ENCODE results near the gene HIVEP1.
"Not testable (repeated sequence)": the region's sequence is repeated elsewhere in the genome, so short reads cannot be mapped to it uniquely, and the experiment has no call there.

HIVEP1 gene

DNA sequence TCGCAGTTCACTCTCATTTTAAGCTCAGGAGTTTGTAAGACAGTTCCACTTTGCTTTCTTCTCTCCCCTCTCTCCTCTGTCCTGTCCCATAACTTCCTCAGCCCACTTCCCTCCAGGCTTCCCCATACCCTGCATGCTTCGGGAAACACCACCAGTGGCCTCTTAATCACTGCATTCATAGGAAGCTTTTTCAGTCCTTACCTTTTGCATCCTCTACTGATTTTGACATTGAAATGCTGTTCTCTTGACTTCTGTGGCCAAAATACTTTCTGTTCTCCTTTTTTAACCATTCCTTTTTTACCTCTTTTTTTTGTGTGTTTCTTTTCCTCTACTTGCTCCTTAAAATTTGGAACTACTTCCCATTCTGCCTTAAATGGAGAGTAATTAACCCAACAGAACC lies 69.7 kb downstream of the HIVEP1 start:
- in situ Hi-C loops (cut with HindIII; ENCODE audit: low sequenced_read_pairs) = no loop called here

DNA sequence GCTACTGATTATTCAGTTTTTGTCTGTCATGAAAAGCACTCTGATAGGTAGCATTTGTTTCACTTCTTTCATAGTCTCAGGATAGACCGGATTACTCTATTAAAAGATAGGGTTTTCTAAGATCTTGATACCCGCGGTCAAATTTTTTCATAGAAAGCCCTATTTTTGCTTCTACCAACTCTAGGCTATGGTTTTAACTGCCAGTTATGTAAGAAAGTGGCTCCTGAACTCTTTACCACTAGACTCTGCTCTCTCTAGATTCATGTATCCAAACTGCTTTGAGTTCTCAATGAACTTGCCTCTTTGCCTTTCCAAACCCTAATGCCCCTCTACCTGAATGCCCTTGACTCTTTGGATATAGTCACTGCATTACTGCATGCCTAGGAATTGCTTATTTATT lies 70.3 kb downstream of the HIVEP1 start:
- in situ Hi-C loops (cut with HindIII; ENCODE audit: low sequenced_read_pairs) = no loop called here

DNA sequence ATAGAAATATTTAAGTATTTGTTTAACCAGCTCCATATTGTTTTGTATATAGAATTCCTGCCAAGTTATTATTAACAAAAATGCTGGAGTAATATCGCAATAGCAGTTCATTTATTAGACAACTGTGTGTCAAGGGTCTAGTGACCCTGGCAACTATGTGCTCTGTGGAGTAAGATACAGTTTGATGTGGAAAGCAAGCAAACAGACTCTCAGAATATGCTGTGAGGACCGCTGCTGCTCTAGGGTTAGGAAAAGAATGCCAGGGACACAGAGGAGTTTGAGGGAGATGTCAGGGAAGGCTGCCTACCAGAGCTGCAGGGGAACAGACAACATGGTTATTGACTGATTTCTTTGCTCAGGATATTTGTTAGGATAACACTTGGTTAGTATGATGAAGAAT lies 71.2 kb downstream of the HIVEP1 start:
- in situ Hi-C loops (cut with HindIII; ENCODE audit: low sequenced_read_pairs) = no loop called here

DNA sequence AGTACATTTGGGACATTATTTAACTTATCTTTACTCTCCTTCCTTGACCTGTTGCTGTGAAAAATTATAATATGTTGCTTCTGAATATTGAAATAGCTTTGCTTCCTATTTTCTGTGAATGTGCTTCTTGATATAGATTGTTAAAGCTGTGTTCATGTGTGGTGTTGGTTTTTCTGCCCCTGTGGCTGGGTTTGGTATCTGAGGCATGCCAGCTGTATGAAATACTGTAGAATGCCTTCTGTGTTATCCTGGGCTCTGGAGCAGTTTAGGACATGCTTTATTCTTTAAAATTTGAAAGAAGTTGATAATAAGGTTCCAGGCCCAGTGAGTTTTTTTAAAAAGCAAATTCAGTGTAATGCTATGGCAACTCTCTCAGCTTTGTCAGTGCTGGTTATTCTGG lies 71.7 kb downstream of the HIVEP1 start:
- in situ Hi-C loops (cut with HindIII; ENCODE audit: low sequenced_read_pairs) = no loop called here

DNA sequence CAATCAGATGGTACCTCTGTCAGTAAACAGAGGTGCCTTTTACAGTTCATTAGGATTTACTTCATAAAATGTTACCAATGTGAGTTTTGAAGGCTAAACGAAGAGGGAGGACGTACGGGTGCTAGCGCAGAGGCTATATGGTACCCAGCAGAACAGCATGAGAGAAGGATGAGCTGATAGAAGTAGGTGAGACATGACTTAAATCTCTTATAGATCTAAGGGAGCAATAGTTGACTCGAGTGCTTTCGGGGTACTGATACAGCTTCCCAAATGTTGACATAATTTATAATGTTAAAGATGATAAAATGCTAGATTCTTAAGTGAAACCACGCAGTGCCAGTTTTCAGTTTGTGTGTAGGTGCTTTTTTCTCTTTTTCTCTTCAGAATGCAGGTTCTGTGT lies 72.6 kb downstream of the HIVEP1 start:
- in situ Hi-C loops (cut with HindIII; ENCODE audit: low sequenced_read_pairs) = no loop called here

DNA sequence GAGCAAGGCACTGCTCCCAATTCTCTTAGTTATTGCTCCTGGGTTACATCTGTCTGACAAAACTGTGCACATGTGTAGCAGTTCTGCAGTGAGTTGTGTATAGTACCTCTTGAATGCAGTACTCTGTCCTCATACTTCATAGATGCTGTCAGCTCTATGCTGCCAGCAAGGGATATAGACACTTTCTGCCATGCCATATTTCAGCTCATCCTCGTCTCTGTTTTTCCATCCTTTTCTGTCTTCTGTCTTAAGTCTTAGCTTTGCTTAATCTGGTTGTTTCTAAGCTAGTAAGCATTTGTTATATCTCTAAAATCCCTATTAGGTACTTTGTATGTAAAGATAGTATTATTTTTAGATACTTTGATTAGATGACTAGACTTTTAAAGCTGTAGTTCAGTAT lies 76.4 kb downstream of the HIVEP1 start:
- in situ Hi-C loops (cut with HindIII; ENCODE audit: low sequenced_read_pairs) = no loop called here

DNA sequence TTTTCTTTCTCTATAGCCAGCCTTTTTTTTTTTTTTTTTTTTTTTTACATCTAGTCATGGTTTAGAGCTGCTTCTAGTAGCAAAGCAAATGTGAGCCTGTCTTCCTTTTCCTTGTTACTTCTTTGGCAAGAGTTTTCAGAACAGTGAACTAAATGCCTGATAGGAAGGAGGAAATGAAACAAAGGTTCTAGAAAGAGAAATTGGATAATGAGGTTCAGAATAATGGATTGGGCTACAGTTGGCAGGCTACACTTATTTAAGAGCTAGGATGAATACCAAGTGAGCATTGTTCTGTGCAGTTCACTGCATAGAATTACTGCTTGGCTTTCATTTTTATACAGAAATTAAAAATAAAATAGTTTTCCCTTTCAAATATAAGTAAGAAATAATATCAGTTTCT lies 78.6 kb downstream of the HIVEP1 start:
- in situ Hi-C loops (cut with HindIII; ENCODE audit: low sequenced_read_pairs) = no loop called here

DNA sequence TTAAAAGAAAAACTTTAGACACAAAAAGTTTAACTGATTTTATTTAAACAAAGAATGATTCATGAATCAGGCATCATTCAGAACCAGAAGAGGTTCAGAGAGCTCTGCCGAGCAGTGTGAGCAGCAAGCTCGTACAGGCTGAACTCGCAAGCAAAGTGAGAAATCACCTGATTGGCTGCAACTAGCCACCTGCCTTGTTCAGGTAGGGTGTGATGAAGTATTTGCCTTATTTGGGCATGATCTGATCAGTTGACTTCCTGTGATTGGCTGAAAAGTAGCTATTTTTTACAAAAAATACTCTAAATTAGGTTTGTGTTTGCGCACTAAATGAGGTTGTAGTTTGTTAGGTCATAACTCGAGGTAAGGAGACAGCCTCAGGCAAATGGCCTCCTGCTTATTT lies 80.7 kb downstream of the HIVEP1 start:
- in situ Hi-C loops (cut with HindIII; ENCODE audit: low sequenced_read_pairs) = no loop called here

DNA sequence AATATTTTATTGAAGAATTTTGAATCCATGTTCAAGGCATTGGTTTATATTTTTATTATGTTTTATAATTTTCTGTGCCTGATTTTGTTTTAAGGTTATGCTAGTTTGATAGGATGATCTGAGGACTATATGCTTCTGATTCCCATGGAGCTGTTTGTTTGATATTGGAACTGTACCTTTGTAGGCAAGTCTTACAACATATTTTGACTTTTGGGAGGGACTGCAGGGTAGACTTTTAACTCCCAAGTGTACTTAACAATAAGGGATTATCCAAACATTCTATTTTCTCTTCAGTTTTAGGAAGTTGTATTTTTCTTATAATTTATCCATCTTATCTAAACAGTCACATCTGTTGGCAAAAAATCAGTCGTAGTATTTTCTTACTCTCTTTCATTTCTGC lies 82.6 kb downstream of the HIVEP1 start:
- in situ Hi-C loops (cut with HindIII; ENCODE audit: low sequenced_read_pairs) = no loop called here

DNA sequence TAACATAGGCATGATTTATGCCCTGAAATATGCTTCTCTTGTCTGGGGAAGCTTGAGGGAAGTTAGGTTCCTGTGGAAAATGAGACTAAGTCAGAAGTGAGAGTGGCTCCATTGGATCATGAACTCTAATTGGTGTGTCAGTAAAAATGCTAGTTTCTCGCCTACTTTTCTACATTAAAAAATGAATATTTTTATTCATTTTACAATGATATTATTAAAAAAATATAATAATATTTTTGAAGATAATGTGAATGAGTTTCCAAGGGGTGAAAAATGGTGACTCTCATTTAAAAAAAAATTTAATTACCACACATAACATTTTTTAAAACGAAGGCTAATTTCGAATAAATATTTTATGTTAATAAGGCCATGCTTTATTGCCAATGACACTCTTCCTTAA lies 84.2 kb downstream of the HIVEP1 start:
- in situ Hi-C loops (cut with HindIII; ENCODE audit: low sequenced_read_pairs) = no loop called here

DNA sequence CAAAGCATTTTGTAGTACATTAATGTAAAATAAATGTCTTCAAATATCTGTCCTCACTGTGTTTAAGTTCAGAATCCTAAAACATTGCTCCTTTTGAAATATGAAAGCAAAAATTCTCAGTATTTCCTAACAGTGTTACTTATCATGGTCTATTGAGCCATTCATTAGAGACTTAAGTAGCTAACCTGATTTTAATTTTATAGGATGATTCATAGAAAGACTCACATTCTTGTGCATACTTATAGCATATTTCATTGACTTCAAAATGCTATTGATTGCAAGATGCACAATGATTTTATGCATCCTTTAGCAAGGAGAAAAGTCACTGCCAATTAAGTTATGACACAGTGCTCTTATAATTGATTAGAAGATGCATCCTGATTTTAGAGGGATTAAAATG lies 85.7 kb downstream of the HIVEP1 start:
- in situ Hi-C loops (cut with HindIII; ENCODE audit: low sequenced_read_pairs) = no loop called here

DNA sequence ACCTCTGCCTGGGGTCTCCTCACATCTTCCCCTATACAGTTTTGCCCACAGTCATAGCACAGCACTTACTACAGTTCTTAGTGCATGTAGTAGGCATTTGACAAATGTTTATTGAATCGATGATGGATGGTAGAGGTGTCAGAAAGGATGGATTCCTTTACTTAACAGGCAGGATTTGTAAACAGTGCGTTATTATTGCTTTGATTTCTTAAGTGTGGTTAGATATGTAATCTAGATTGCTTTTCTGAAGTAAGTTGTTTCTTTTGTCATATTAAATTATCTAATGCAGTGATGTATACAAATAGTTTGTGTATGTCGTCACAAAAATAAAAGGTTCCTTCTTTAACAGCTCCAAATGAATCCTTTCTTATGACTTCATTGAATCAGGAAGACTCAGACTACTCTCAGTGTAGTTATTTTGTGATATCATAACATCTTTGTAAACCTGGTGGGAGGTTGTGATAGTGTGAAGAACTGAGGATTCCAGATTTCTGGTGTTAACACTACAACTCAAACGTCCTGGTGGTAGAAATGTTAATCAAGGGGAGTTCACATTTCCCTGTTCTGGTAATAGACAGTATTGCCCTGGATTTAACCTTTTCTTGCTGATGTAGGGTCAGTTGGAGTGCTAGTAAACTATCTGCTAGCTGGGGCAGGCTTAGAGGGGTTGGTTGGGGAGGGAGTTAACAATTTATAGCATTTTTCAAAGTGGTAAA lies 87.7 kb downstream of the HIVEP1 start:
- in situ Hi-C loops (cut with HindIII; ENCODE audit: low sequenced_read_pairs) = no loop called here

DNA sequence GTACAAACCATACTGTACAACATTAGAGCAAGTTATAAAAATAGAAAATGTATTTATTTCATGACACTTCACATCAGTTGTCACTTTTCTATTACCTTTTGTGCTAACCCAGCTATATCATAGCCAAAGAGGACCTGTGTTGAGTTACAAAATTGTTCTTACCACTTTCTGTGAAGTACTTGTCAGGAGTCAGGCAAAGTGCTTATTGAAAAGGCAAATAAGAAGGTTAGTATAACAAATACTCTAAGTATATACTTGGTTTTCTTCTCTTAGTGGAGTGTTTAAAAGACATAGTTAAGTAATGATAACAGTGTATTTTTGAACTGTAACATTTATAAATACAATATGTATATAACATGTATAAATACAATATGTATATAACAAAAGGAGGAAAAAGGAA lies 88.9 kb downstream of the HIVEP1 start:
- in situ Hi-C loops (cut with HindIII; ENCODE audit: low sequenced_read_pairs) = no loop called here

DNA sequence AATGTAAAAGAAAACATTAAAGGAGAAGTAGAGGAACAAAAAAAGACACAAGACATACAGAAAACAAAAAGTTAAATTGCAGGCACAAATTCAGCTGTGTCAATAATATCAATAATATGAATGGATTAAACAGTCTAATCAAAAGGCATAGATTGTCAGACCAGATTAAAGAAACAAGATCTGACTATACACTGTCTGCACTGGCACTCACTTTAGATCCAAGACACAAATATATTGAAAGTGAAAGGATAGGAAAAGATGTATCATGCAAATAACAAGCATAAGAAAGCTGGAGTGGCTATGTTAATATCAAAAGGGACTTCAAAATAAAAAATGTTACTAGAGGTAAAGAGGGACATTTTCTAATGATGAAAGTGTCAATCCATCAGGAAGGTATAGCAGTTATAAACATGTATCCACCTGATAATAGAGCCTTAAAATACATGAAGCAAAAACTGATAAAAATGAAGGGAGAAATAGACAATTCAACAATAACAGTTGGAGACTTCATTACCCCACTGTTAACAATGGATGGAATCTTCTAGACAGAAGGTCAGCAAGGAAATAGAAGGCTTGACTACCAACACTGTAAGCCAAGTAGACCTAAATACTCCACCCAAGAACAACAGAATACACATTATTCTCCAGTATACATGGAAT lies 89.7 kb downstream of the HIVEP1 start:
- in situ Hi-C loops (cut with HindIII; ENCODE audit: low sequenced_read_pairs) = no loop called here

DNA sequence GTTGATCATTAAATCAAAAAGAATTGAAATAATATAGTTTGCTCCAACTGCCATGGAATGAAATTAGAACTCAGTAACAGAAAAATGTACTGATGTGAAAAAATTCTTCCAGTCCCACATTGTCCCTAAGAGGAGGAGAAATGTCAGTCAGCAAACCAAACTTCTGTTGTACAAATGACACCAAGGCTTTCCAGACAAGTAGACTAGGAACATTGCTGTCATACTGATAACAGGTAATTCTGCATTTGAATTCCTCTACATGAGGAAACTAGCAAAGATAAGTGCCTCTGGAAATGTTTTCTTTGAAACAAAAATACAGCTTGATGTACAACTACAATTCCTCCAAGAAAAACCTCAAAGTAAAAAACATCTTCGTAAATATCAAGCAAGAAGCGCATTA lies 90.2 kb downstream of the HIVEP1 start:
- in situ Hi-C loops (cut with HindIII; ENCODE audit: low sequenced_read_pairs) = no loop called here

DNA sequence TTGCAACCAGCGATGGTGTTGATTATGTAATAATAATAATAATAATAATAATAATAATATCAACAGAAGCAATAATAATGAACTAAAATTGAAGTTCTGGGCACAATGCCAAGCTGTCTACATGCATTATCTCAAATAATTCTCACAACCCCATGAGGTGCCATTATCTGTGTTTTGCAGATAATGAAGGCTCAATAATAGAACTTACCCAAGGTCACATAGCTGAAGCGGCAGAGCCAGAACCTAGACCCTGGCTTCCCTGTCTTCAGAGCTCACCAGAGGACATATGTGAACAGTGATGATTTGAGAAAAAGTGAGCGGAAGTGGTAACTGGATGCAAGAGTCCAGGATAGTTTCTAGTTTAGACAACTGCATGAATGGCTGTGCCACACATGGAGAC lies 91.0 kb downstream of the HIVEP1 start:
- in situ Hi-C loops (cut with HindIII; ENCODE audit: low sequenced_read_pairs) = no loop called here

DNA sequence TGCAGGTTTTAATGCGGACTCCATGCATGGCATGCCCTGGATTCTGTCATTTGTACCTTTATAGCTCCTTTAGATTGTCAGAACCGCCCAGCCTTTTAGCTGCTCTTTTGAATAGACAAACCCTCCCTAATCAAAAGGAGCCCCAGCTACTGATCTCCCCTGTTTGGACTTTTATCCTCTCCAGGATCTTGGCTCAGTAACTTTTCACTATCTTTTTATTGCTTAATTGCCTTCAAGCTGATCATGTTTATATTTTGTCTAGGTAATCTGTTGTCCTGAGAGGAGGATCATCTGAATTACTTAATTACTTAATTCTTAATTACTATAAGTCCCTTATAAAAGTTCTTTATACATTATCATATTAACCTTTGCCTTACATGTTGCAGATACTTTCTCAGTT lies 93.2 kb downstream of the HIVEP1 start:
- in situ Hi-C loops (cut with HindIII; ENCODE audit: low sequenced_read_pairs) = no loop called here

DNA sequence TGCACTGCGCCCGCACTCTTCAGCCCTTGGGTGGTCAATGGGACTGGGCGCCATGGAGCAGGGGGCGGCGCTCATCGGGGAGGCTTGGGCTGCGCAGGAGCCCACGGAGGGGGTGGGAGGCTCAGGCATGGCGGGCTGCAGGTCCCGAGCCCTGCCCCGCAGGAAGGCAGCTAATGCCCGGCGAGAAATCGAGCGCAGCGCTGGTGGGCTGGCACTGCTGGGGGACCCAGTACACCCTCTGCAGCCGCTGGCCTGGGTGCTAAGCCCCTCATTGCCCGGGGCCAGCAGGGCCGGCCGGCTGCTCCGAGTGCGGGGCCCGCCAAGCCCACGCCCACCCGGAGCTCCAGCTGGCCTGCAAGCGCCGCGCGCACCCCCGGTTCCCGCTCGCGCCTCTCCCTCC lies 96.3 kb downstream of the HIVEP1 start:
- in situ Hi-C loops (cut with HindIII; ENCODE audit: low sequenced_read_pairs) = not testable (repeated sequence)

DNA sequence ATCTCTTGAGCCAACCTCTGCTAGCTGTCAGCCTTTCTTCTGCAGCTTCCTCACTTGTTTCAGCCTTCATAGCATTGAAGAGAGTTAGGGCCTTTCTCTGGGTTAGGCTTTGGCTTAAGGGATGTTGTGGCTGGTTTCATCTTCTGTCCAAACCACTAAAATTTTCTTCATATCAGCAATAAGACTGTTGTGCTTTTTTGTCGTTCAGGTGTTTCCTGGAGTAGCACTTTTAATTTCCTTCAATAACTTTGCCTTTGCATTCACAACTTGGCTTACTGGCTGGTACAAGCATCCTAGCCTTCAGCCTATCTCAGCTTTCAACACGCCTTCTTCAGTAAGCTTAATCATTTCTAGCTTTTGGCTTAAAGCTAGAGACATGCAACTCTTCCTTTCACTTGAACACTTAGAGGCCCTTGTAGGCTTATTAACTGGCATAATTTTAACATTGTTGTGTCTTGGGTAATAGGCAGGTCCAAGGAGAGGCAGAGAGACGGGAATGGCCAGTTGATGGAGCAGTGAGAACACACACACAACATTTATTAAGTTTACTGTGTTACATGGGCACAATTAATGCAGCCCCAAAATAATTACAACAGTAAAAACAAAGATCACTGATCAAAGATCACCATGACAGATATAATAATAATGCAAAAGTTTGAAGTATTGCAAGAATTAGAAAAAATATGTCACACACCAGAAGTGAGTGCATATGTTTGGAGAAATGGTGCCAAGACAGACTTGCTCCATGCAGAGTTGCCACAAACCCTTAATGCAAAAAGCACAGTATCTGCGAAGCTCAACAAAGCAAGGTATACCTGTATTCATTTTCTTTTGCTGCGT lies 98.6 kb downstream of the HIVEP1 start:
- in situ Hi-C loops (cut with HindIII; ENCODE audit: low sequenced_read_pairs) = no loop called here

DNA sequence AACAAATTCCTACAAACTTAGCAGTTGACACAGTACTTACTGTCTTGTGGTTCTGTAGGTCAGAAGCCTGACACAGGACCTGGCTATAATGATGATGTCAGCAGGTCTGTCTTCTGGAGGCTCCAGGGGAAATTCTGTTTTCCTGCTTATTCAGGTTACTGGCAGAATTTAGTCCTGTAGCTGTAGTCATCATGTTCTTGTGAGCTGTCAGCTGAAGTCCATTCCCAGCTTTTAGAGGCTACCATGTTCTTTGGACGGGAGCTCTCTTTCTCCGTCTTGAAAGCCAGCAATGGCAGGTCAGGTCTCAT lies 99.2 kb downstream of the HIVEP1 start:
- in situ Hi-C loops (cut with HindIII; ENCODE audit: low sequenced_read_pairs) = no loop called here

DNA sequence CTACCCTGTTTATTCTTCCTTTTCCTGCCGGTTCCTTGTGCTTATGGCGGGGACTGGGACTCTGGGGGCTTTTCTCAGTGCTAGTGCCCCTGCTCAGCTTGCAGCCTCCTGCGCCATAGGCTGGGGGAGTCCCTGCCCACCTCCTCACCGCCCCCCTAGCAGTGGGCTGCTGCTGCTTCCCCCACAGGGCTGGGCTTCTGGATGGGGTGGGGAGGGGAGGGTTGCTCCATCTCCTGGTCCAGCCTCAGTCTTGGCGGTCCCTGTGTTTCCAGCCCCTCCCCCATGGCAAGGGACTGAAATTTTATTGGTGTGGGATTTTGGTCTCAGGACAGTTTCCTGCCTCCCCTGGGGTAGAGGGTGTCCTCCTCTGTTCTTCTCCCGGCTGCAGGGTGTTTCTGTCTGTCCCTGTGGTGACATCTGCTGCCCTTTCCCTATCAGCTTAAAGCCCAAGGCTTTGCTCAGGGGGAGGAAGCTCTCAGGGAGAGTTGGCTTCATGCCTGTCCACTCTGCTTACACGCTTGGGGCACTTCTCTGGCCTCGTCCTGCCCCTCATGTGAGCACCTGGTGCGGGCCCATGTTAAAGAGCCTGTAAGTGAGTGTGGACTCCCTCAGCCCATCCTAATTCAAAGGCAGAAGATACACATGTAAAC lies 100.6 kb downstream of the HIVEP1 start:
- in situ Hi-C loops (cut with HindIII; ENCODE audit: low sequenced_read_pairs) = no loop called here

DNA sequence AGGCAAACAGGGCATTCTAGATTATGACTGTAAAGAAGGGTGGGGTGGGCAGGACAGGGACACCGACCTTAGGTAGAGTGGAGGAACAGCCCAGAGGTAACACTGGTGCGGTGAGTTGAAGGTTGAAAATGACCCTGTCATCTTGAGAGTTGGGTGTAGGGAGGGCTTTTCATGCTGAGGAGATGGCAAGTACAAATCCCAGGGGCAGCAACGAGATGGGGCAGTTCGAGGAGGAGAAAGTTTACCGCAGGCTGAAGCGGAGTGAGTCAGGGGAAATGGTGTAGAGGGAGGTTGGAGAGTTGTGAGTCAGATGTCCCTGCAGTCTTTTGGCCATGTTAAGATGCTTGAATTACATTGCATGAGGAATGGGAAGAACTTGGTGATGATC lies 101.1 kb downstream of the HIVEP1 start:
- in situ Hi-C loops (cut with HindIII; ENCODE audit: low sequenced_read_pairs) = no loop called here
